SK-N-SH (cell line): ENCODE measurements around the gene CHL1.

ENCODE experiments used
- CHD2 ChIP-seq: fragments of 150-350 bp; IDR thresholded peaks from 2 replicates; pipeline ENCODE4 v1.6.1; 2018; ENCODE audit warnings: low read length; ENCODE audit not compliant: partially characterized antibody
- MAX ChIP-seq: IDR thresholded peaks from 2 replicates; pipeline ENCODE4 v1.4.0; 2012; ENCODE audit warnings: low read depth
- POLR2AphosphoS5 ChIP-seq: IDR thresholded peaks from 2 replicates; pipeline ENCODE4 v1.6.1; 2012; ENCODE audit warnings: low read depth, low read length
- YY1 ChIP-seq: IDR thresholded peaks from 2 replicates; pipeline ENCODE4 v1.4.0; 2012; ENCODE audit warnings: low read depth, mild to moderate bottlenecking
- TF ChIP-seq, protein P1 (sequence below): fragments of 200-600 bp; sonication (generic); IDR thresholded peaks from 2 replicates; pipeline ENCODE4 v1.6.1; 2017; ENCODE audit warnings: antibody characterized with exemption, mild to moderate bottlenecking, moderate library complexity
- TF ChIP-seq, protein P2 (sequence below): IDR thresholded peaks from 2 replicates; pipeline ENCODE4 v1.4.0; 2012; ENCODE audit warnings: low read depth, borderline replicate concordance

GRCh38 chr3:243356-243725 lies 46.8 kb downstream of the CHL1 start:
- TF ChIP-seq, protein P1, sequence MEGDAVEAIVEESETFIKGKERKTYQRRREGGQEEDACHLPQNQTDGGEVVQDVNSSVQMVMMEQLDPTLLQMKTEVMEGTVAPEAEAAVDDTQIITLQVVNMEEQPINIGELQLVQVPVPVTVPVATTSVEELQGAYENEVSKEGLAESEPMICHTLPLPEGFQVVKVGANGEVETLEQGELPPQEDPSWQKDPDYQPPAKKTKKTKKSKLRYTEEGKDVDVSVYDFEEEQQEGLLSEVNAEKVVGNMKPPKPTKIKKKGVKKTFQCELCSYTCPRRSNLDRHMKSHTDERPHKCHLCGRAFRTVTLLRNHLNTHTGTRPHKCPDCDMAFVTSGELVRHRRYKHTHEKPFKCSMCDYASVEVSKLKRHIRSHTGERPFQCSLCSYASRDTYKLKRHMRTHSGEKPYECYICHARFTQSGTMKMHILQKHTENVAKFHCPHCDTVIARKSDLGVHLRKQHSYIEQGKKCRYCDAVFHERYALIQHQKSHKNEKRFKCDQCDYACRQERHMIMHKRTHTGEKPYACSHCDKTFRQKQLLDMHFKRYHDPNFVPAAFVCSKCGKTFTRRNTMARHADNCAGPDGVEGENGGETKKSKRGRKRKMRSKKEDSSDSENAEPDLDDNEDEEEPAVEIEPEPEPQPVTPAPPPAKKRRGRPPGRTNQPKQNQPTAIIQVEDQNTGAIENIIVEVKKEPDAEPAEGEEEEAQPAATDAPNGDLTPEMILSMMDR, result no peak
- TF ChIP-seq, protein P2, sequence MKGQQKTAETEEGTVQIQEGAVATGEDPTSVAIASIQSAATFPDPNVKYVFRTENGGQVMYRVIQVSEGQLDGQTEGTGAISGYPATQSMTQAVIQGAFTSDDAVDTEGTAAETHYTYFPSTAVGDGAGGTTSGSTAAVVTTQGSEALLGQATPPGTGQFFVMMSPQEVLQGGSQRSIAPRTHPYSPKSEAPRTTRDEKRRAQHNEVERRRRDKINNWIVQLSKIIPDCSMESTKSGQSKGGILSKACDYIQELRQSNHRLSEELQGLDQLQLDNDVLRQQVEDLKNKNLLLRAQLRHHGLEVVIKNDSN, result no peak
- no peak for TF ChIP-seq POLR2AphosphoS5
- TF ChIP-seq MAX, result no peak
- no peak for TF ChIP-seq CHD2
- TF ChIP-seq YY1, result no peak
